Mesendoderm (in vitro differentiated cells): ENCODE measurements around the gene MYOF.

ENCODE experiments used
- DNase-seq: peaks from one replicate; pipeline ENCODE4 v3.0.0; 2013
- H2AK5ac ChIP-seq: 2 replicates; pipeline ENCODE4 v1.6.1; 2013; ENCODE audit warnings: low read length, inconsistent platforms
- H2BK120ac ChIP-seq: 2 replicates; pipeline ENCODE4 v1.6.1; 2013; ENCODE audit warnings: low read depth, mild to moderate bottlenecking, low read length, moderate library complexity, mixed read lengths
- H2BK15ac ChIP-seq: replicated peaks from 2 replicates; pipeline ENCODE4 v1.6.1; 2013; ENCODE audit warnings: low read depth, mild to moderate bottlenecking, moderate library complexity
- H2BK5ac ChIP-seq: 2 replicates; pipeline ENCODE4 v1.6.1; 2013; ENCODE audit warnings: low read length, inconsistent platforms
- H3K18ac ChIP-seq: 2 replicates; pipeline ENCODE4 v1.6.1; 2013; ENCODE audit warnings: mild to moderate bottlenecking, low read length, mixed read lengths
- H3K23ac ChIP-seq: one replicate; pipeline ENCODE4 v1.6.1; 2013; ENCODE audit warnings: low read length
- H3K27ac ChIP-seq: 2 replicates; pipeline ENCODE4 v1.5.1; 2013; ENCODE audit warnings: low read depth, mild to moderate bottlenecking, inconsistent platforms, low read length, moderate library complexity
- H3K27me3 ChIP-seq: 2 replicates; pipeline ENCODE4 v1.6.1; 2013; ENCODE audit warnings: low read length, control low read depth, mild to moderate bottlenecking, inconsistent platforms; ENCODE audit not compliant: insufficient read depth, poor library complexity
- H3K36me3 ChIP-seq: 2 replicates; pipeline ENCODE4 v1.6.1; 2013; ENCODE audit warnings: low read length, inconsistent platforms; ENCODE audit not compliant: control insufficient read depth, insufficient read depth
- H3K4ac ChIP-seq: one replicate; pipeline ENCODE4 v1.6.1; 2013; ENCODE audit warnings: low read depth, mild to moderate bottlenecking, low read length, moderate library complexity
- H3K4me1 ChIP-seq: 2 replicates; pipeline ENCODE4 v1.6.1; 2013; ENCODE audit warnings: low read depth, low read length, inconsistent platforms; ENCODE audit not compliant: control insufficient read depth
- H3K4me2 ChIP-seq: 2 replicates; pipeline ENCODE4 v1.6.1; 2013; ENCODE audit warnings: low read length
- H3K4me3 ChIP-seq: 2 replicates; pipeline ENCODE4 v1.5.1; 2013; ENCODE audit warnings: mild to moderate bottlenecking, low read length
- H3K56ac ChIP-seq: one replicate; pipeline ENCODE4 v1.6.1; 2013; ENCODE audit warnings: low read length
- H3K79me1 ChIP-seq: 2 replicates; pipeline ENCODE4 v1.6.1; 2013; ENCODE audit warnings: low read length, inconsistent platforms
- H3K79me2 ChIP-seq: 2 replicates; pipeline ENCODE4 v1.6.1; 2013; ENCODE audit warnings: mild to moderate bottlenecking, low read length; ENCODE audit not compliant: control insufficient read depth, insufficient read depth
- H3K9ac ChIP-seq: 2 replicates; pipeline ENCODE4 v1.6.1; 2013; ENCODE audit warnings: low read length, inconsistent platforms
- H4K5ac ChIP-seq: one replicate; pipeline ENCODE4 v1.6.1; 2013; ENCODE audit warnings: low read length
- H4K8ac ChIP-seq: one replicate; pipeline ENCODE4 v1.6.1; 2013; ENCODE audit warnings: low read depth, mild to moderate bottlenecking, control low read depth, low read length, moderate library complexity
- WGBS: extraction: QIAGEN DNeasy Blood & Tissue Kit; methylation state at CpG from one replicate; pipeline ENCODE4 v1.1.7; 2013; ENCODE audit warnings: low lambda C conversion rate, missing lambda C conversion rate; ENCODE audit not compliant: insufficient coverage; ENCODE audit errors: extremely low coverage; 5-methylcytosine and 5-hydroxymethylcytosine counted together

The MYOF gene

GRCh38 chr10:93447970-93448369, 34.2 kb downstream of the MYOF start:
- no peak overlapping the region for H2BK5ac ChIP-seq
- no peak overlapping the region for H3K4me2 ChIP-seq
- H3K27me3 ChIP-seq: no peaks in the 10 kb centered on the region
- H3K23ac ChIP-seq: no peak overlapping the region
- DNase-seq: no peak
- no peaks in the 10 kb centered on the region for H3K79me2 ChIP-seq
- H3K27ac ChIP-seq: no peak overlapping the region
- WGBS: no CpG with 5 or more reads among the region's 3 CpGs
- H2BK120ac ChIP-seq: no peak overlapping the region
- H3K56ac ChIP-seq: no peak overlapping the region
- no peak overlapping the region for H3K18ac ChIP-seq
- H3K4me1 ChIP-seq: peaks cover 4% of the 10 kb centered on the region
- H2AK5ac ChIP-seq: no peak overlapping the region
- H3K9ac ChIP-seq: no peak overlapping the region
- H3K79me1 ChIP-seq: no peaks in the 10 kb centered on the region
- no peak overlapping the region for H4K5ac ChIP-seq
- no peak overlapping the region for H3K4me3 ChIP-seq
- H3K36me3 ChIP-seq: no peaks in the 10 kb centered on the region
- H3K4ac ChIP-seq: no peak overlapping the region
- H2BK15ac ChIP-seq: no peak overlapping the region
- no peak overlapping the region for H4K8ac ChIP-seq

GRCh38 chr10:93447019-93447418, 35.1 kb downstream of the MYOF start:
- H3K27ac ChIP-seq: no peak overlapping the region
- no peak for DNase-seq
- H3K56ac ChIP-seq: no peak overlapping the region
- no peak overlapping the region for H2BK120ac ChIP-seq
- H3K36me3 ChIP-seq: no peaks in the 10 kb centered on the region
- no peak overlapping the region for H4K5ac ChIP-seq
- H4K8ac ChIP-seq: no peak overlapping the region
- H2BK5ac ChIP-seq: no peak overlapping the region
- no peak overlapping the region for H3K4ac ChIP-seq
- no peaks in the 10 kb centered on the region for H3K79me2 ChIP-seq
- peaks cover 4% of the 10 kb centered on the region for H3K4me1 ChIP-seq
- WGBS: no CpG with 5 or more reads among the region's 6 CpGs
- no peak overlapping the region for H3K4me2 ChIP-seq
- no peaks in the 10 kb centered on the region for H3K27me3 ChIP-seq
- H3K4me3 ChIP-seq: no peak overlapping the region
- no peak overlapping the region for H3K18ac ChIP-seq
- no peak overlapping the region for H3K23ac ChIP-seq
- H3K9ac ChIP-seq: no peak overlapping the region
- no peak overlapping the region for H2AK5ac ChIP-seq
- no peak overlapping the region for H2BK15ac ChIP-seq
- H3K79me1 ChIP-seq: no peaks in the 10 kb centered on the region

GRCh38 chr10:93445978-93446720, 36.0 kb downstream of the MYOF start:
- DNase-seq: no peak
- H2AK5ac ChIP-seq: no peak overlapping the region
- H3K36me3 ChIP-seq: no peaks in the 10 kb centered on the region
- no peak overlapping the region for H3K18ac ChIP-seq
- H3K9ac ChIP-seq: no peak overlapping the region
- no peaks in the 10 kb centered on the region for H3K27me3 ChIP-seq
- no peaks in the 10 kb centered on the region for H3K79me2 ChIP-seq
- no peak overlapping the region for H3K4me2 ChIP-seq
- H3K56ac ChIP-seq: no peak overlapping the region
- no peak overlapping the region for H3K27ac ChIP-seq
- H3K4me1 ChIP-seq: peaks cover 4% of the 10 kb centered on the region
- H2BK15ac ChIP-seq: no peak overlapping the region
- H2BK5ac ChIP-seq: no peak overlapping the region
- H3K23ac ChIP-seq: no peak overlapping the region
- H3K79me1 ChIP-seq: no peaks in the 10 kb centered on the region
- WGBS: no CpG with 5 or more reads among the region's 7 CpGs
- no peak overlapping the region for H3K4me3 ChIP-seq
- no peak overlapping the region for H3K4ac ChIP-seq
- no peak overlapping the region for H4K8ac ChIP-seq
- no peak overlapping the region for H2BK120ac ChIP-seq
- no peak overlapping the region for H4K5ac ChIP-seq

DNA sequence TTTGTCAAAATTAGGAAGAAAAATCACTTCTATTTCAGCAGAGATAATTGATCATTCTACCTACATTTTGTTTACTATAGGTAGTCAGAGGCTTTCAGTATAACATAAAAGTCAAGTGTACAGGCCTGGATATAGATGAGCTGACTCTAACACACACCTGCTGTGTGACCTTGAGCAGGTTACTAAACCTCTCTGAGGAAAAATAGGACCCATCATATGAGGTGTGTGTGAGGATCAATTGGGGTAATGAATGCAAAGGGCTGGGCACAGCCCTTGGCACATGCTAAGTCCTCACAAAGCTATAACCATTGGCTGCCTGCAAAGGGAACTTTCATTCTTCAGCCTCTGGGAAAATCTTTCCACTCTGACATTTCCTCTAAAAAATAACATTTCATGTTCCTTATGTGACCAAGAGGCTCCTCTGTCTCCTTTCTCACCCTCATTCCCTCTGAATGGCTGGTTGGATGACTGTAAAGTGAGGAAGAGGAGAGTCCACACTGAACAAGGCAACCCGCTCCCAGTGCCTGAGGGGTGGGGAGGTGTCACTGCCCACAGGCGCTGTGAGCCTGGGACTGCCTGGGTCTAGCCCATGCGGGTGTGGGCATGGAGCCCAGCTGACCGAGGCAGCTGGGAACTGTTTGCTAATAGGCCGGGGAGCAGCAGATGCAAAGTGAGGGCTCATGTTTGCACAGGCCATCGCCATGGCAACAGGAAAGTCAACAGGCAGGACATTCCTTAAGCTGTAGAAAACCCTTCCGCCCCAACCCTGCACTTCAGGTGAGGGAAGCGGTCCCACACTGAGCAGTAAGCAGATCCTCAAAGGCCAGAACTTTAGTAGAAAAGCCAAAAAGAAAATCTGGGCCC, 36.8 kb downstream of the MYOF start:
- no peak overlapping the region for H4K8ac ChIP-seq
- H3K4ac ChIP-seq: no peak overlapping the region
- H3K4me1 ChIP-seq: peaks cover 9% of the 10 kb centered on the region
- no peaks in the 10 kb centered on the region for H3K79me2 ChIP-seq
- H2AK5ac ChIP-seq: no peak overlapping the region
- WGBS: no CpG with 5 or more reads among the region's 8 CpGs
- H3K18ac ChIP-seq: no peak overlapping the region
- H3K79me1 ChIP-seq: no peaks in the 10 kb centered on the region
- H3K4me3 ChIP-seq: no peak overlapping the region
- no peaks in the 10 kb centered on the region for H3K27me3 ChIP-seq
- H3K23ac ChIP-seq: no peak overlapping the region
- H3K27ac ChIP-seq: no peak overlapping the region
- H2BK5ac ChIP-seq: no peak overlapping the region
- peak overlapping the region; percentile 66 for H3K56ac ChIP-seq
- no peak overlapping the region for H3K4me2 ChIP-seq
- H3K9ac ChIP-seq: peak overlapping the region; percentile 22
- H3K36me3 ChIP-seq: no peaks in the 10 kb centered on the region
- DNase-seq: peak; percentile 100
- H2BK120ac ChIP-seq: no peak overlapping the region
- no peak overlapping the region for H4K5ac ChIP-seq
- no peak overlapping the region for H2BK15ac ChIP-seq

DNA sequence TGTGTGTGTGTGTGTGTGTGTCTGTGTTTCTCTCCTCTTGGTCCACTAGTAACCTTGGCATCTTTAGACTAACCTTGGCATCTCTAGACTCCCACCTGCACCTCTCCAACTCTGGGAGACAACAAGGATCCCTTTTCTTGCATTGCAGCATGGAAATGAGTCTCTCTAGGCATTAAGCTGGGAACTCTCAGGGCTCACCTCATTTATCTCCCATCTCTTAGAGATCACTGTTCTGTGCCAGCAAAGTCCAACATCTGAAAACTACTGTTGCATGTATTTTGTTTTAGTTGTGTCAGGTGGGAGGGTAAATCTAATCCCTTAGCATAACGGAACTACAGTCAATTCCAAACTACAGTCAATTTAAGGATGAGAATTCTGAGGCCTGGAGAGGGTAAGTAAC, 38.7 kb downstream of the MYOF start:
- Histone ChIP-seq H3K4ac (no peak overlapping the region), H3K23ac (no peak overlapping the region), H3K27me3 (no peaks in the 10 kb centered on the region), H3K27ac (no peak overlapping the region), H2BK120ac (no peak overlapping the region), H3K4me3 (no peak overlapping the region), H3K4me1 (peaks cover 15% of the 10 kb centered on the region), H3K79me1 (no peaks in the 10 kb centered on the region), H4K8ac (no peak overlapping the region), H2BK5ac (no peak overlapping the region), H3K18ac (no peak overlapping the region), H3K79me2 (no peaks in the 10 kb centered on the region), H3K56ac (no peak overlapping the region), H2BK15ac (no peak overlapping the region), H3K4me2 (no peak overlapping the region), H4K5ac (no peak overlapping the region), H3K36me3 (no peaks in the 10 kb centered on the region), H3K9ac (no peak overlapping the region), H2AK5ac (no peak overlapping the region)
- DNase-seq: no peak
- no CpG with 5 or more reads among the region's 1 CpG for WGBS
